Measurements from ENCODE around the gene NFKBIE. TPM values are rescaled to one million over a fixed set of nuclear protein-coding genes. Genes with fewer than 3 reads are reported as not detected.

NFKBIE gene
- total and polyA plus RNA-seq, 2 donors (not counting 1 experiment from before 2014, with no cell fraction given): 46.5 to 90.0 TPM

GRCh38 chr6:44263354-44264100, 1.8 kb downstream of the NFKBIE start:
- Histone ChIP-seq H3K4me2 (replicated peaks; ENCODE audit: low read depth, low read length, poor library complexity, severe bottlenecking) (peak overlapping the region; percentile 95), H3K4me3 (ENCODE audit: control extremely low read depth in 1 of 5, extremely low read depth in 1 of 5, insufficient read depth in 1 of 5, low read depth in 2 of 5, low read length in 4 of 5) (peak overlapping the region; percentile 94 to 99 (median 98)), H3K27ac (ENCODE audit: low read length in 2 of 2) (peak overlapping the region; percentile 96 to 98), H2AFZ (ENCODE audit: insufficient read depth, low read depth, low read length, poor library complexity, severe bottlenecking) (no peak overlapping the region), H3K9me3 (ENCODE audit: control extremely low read depth in 1 of 3, control insufficient read depth in 2 of 3, insufficient read depth in 1 of 3, low read length in 2 of 3) (no peaks in the 10 kb centered on the region), H3K4me1 (ENCODE audit: control insufficient read depth in 2 of 2, insufficient read depth in 2 of 2, low read length in 2 of 2) (peaks cover 57 to 72% of the 10 kb centered on the region in 2 donors), H3K36me3 (replicated peaks in 1 of 2; ENCODE audit: control extremely low read depth in 1 of 2, control insufficient read depth in 1 of 2, extremely low read depth in 1 of 2, insufficient read depth in 2 of 2, low read length in 1 of 2) (peaks cover 4 to 45% of the 10 kb centered on the region in 2 experiments), H3K79me2 (ENCODE audit: control insufficient read depth, insufficient read depth, low read length) (peaks cover 53% of the 10 kb centered on the region), H3K9ac (ENCODE audit: low read length) (peak overlapping the region; percentile 93), H3K27me3 (replicated peaks in 1 of 4; ENCODE audit: control extremely low read depth in 1 of 4, control insufficient read depth in 3 of 4, insufficient read depth in 4 of 4, low read length in 3 of 4) (peaks cover 0 to under 1% (median 0%) of the 10 kb centered on the region in 4 experiments), H4K20me1 (ENCODE audit: control insufficient read depth, insufficient read depth, low read length, poor library complexity, severe bottlenecking) (peaks cover 27% of the 10 kb centered on the region)
- ChIA-PET CTCF (interaction anchor here (0.9 to 2.8 kb wide), 13 partner anchors 8 to 112 kb away, joined by 3 to 20 read pairs (median 7); partner anchors contain the start of genes HSP90AB1 and SLC29A1), POLR2A (interaction anchor here (0.9 to 7.9 kb wide), 6 partner anchors 9 to 87 kb away, joined by 3 to 105 read pairs (median 8); partner anchors contain the start of gene HSP90AB1)
- peak overlapping the region; percentile 100 for H3K4me3 Mint-ChIP-seq
- peak; percentile 6 for ATAC-seq (ENCODE audit: low read depth)
- TF ChIP-seq CTCF (IDR thresholded peaks at IDR 0.05) (no peak), EZH2 (IDR thresholded peaks at IDR 0.05; ENCODE audit: borderline replicate concordance, insufficient read depth, low read depth, low read length, poor library complexity, severe bottlenecking) (no peak)
- intact Hi-C loops (cut with micrococcal nuclease): loop anchor here (1.0 to 5.0 kb wide), 3 partner anchors 17 to 1091 kb away; partner anchors contain the start of genes MRPL14, SRF and TMEM63B
- no peaks in the 10 kb centered on the region for H3K9me3 Mint-ChIP-seq (ENCODE audit: insufficient read depth)
- peak overlapping the region; percentile 100 for H3K27ac Mint-ChIP-seq
- H3K27me3 Mint-ChIP-seq: no peaks in the 10 kb centered on the region
- H3K4me1 Mint-ChIP-seq: peaks cover 74% of the 10 kb centered on the region
- peak; percentile 88 for DNase-seq
- 3% methylated on average over 6 of the region's 9 CpGs for WGBS (ENCODE audit: insufficient coverage)
